ENCODE data around the gene SAMD11. TPM values are rescaled to one million over a fixed set of nuclear protein-coding genes. Genes with fewer than 3 reads are reported as not detected.
A peak's percentile ranks its signal among the peaks of the same experiment; 100 is the strongest.

The SAMD11 gene
- total and polyA plus RNA-seq, 5 donors from 2014 or later = 0.14 to 0.31 TPM; not detected in 3

GRCh38 chr1:938711-939489 lies 15.2 kb downstream of the SAMD11 start:
- DNase-seq = no peak
- H3K9me3 Mint-ChIP-seq = no peaks in the 10 kb centered on the region
- Histone ChIP-seq H3K9me3 (ENCODE audit: control insufficient read depth in 2 of 2, low read length in 2 of 2) (no peaks in the 10 kb centered on the region), H3K4me3 (ENCODE audit: low read depth, low read length) (no peak overlapping the region), H3K4me1 (ENCODE audit: control insufficient read depth, insufficient read depth, low read length, poor library complexity, severe bottlenecking) (peaks cover 27% of the 10 kb centered on the region), H3K27ac (ENCODE audit: insufficient read depth, low read length, poor library complexity, severe bottlenecking) (no peak overlapping the region), H3K36me3 (ENCODE audit: control insufficient read depth, insufficient read depth, low read length) (no peaks in the 10 kb centered on the region), H3K27me3 (ENCODE audit: control insufficient read depth, insufficient read depth, low read length) (no peaks in the 10 kb centered on the region)
- no peak overlapping the region for H3K27ac Mint-ChIP-seq
- H3K4me1 Mint-ChIP-seq = peaks cover 0 to 16% (median 0%) of the 10 kb centered on the region in 4 donors
- H3K27me3 Mint-ChIP-seq = peaks cover 31% of the 10 kb centered on the region
- H3K4me3 Mint-ChIP-seq = peak overlapping the region in 1 of 4 donors; percentile 16
- no peaks in the 10 kb centered on the region for H3K36me3 Mint-ChIP-seq
- ATAC-seq (ENCODE audit: low read depth in 2 of 2) = no peak

GRCh38 chr1:939511-940106 lies 15.9 kb downstream of the SAMD11 start:
- Histone ChIP-seq H3K4me3 (ENCODE audit: low read depth, low read length) (no peak overlapping the region), H3K4me1 (ENCODE audit: control insufficient read depth, insufficient read depth, low read length, poor library complexity, severe bottlenecking) (peaks cover 27% of the 10 kb centered on the region), H3K36me3 (ENCODE audit: control insufficient read depth, insufficient read depth, low read length) (no peaks in the 10 kb centered on the region), H3K27ac (ENCODE audit: insufficient read depth, low read length, poor library complexity, severe bottlenecking) (no peak overlapping the region), H3K9me3 (ENCODE audit: control insufficient read depth in 2 of 2, low read length in 2 of 2) (no peaks in the 10 kb centered on the region), H3K27me3 (ENCODE audit: control insufficient read depth, insufficient read depth, low read length) (no peaks in the 10 kb centered on the region)
- DNase-seq (no peak), ATAC-seq (ENCODE audit: low read depth in 2 of 2) (no peak)
- H3K9me3 Mint-ChIP-seq = no peaks in the 10 kb centered on the region
- no peak overlapping the region for H3K27ac Mint-ChIP-seq
- no peaks in the 10 kb centered on the region for H3K36me3 Mint-ChIP-seq
- peaks cover 0 to 16% (median 0%) of the 10 kb centered on the region in 4 donors for H3K4me1 Mint-ChIP-seq
- peak overlapping the region in 2 of 4 donors; percentile 16 to 54 for H3K4me3 Mint-ChIP-seq
- H3K27me3 Mint-ChIP-seq = peaks cover 31% of the 10 kb centered on the region

- Histone ChIP-seq H3K4me3 (ENCODE audit: low read depth, low read length) (no peak overlapping the region), H3K4me1 (ENCODE audit: control insufficient read depth, insufficient read depth, low read length, poor library complexity, severe bottlenecking) (peaks cover 27% of the 10 kb centered on the region), H3K36me3 (ENCODE audit: control insufficient read depth, insufficient read depth, low read length) (no peaks in the 10 kb centered on the region), H3K9me3 (ENCODE audit: control insufficient read depth in 2 of 2, low read length in 2 of 2) (no peaks in the 10 kb centered on the region), H3K27me3 (ENCODE audit: control insufficient read depth, insufficient read depth, low read length) (no peaks in the 10 kb centered on the region), H3K27ac (ENCODE audit: insufficient read depth, low read length, poor library complexity, severe bottlenecking) (no peak overlapping the region)
- H3K36me3 Mint-ChIP-seq = peaks cover 2% of the 10 kb centered on the region
- DNase-seq (peak in 1 of 3 donors; percentile 26), ATAC-seq (ENCODE audit: low read depth in 2 of 2) (peak in 1 of 2 donors; percentile 24)
- H3K27me3 Mint-ChIP-seq = peaks cover 26% of the 10 kb centered on the region
- peak overlapping the region; percentile 66 to 84 (median 74) for H3K4me3 Mint-ChIP-seq
- H3K27ac Mint-ChIP-seq = no peak overlapping the region
- no peaks in the 10 kb centered on the region for H3K9me3 Mint-ChIP-seq
- H3K4me1 Mint-ChIP-seq = peaks cover 0 to 13% (median 0%) of the 10 kb centered on the region in 4 donors
Measured at GRCh38 chr1:940107-941014, 16.6 kb downstream of the SAMD11 start.

- no peak overlapping the region for H3K4me3 ChIP-seq (ENCODE audit: low read depth, low read length)
- H3K4me3 Mint-ChIP-seq = peak overlapping the region; percentile 70 to 84 (median 76)
- no peaks in the 10 kb centered on the region for H3K9me3 Mint-ChIP-seq
- no peaks in the 10 kb centered on the region for H3K9me3 ChIP-seq (ENCODE audit: control insufficient read depth in 2 of 2, low read length in 2 of 2)
- no peak for DNase-seq
- peaks cover 27% of the 10 kb centered on the region for H3K4me1 ChIP-seq (ENCODE audit: control insufficient read depth, insufficient read depth, low read length, poor library complexity, severe bottlenecking)
- H3K36me3 Mint-ChIP-seq = peaks cover 9% of the 10 kb centered on the region
- no peaks in the 10 kb centered on the region for H3K27me3 ChIP-seq (ENCODE audit: control insufficient read depth, insufficient read depth, low read length)
- H3K4me1 Mint-ChIP-seq = peaks cover 0 to 13% (median 0%) of the 10 kb centered on the region in 4 donors
- no peak for ATAC-seq (ENCODE audit: low read depth in 2 of 2)
- no peak overlapping the region for H3K27ac Mint-ChIP-seq
- H3K27me3 Mint-ChIP-seq = peaks cover 26% of the 10 kb centered on the region
- H3K27ac ChIP-seq (ENCODE audit: insufficient read depth, low read length, poor library complexity, severe bottlenecking) = no peak overlapping the region
- H3K36me3 ChIP-seq (ENCODE audit: control insufficient read depth, insufficient read depth, low read length) = no peaks in the 10 kb centered on the region
Measured at GRCh38 chr1:941015-941587, 17.4 kb downstream of the SAMD11 start.

GRCh38 chr1:941588-942383 lies 18.1 kb downstream of the SAMD11 start:
- no peak overlapping the region for H3K27ac Mint-ChIP-seq
- no peak overlapping the region for H3K4me3 ChIP-seq (ENCODE audit: low read depth, low read length)
- peak overlapping the region; percentile 70 to 84 (median 76) for H3K4me3 Mint-ChIP-seq
- no peaks in the 10 kb centered on the region for H3K36me3 ChIP-seq (ENCODE audit: control insufficient read depth, insufficient read depth, low read length)
- peaks cover 26% of the 10 kb centered on the region for H3K27me3 Mint-ChIP-seq
- DNase-seq (peak in 1 of 3 donors; percentile 12), ATAC-seq (ENCODE audit: low read depth in 2 of 2) (no peak)
- H3K4me1 ChIP-seq (ENCODE audit: control insufficient read depth, insufficient read depth, low read length, poor library complexity, severe bottlenecking) = peaks cover 27% of the 10 kb centered on the region
- H3K9me3 Mint-ChIP-seq = no peaks in the 10 kb centered on the region
- no peaks in the 10 kb centered on the region for H3K27me3 ChIP-seq (ENCODE audit: control insufficient read depth, insufficient read depth, low read length)
- peaks cover 9% of the 10 kb centered on the region for H3K36me3 Mint-ChIP-seq
- no peak overlapping the region for H3K27ac ChIP-seq (ENCODE audit: insufficient read depth, low read length, poor library complexity, severe bottlenecking)
- H3K9me3 ChIP-seq (ENCODE audit: control insufficient read depth in 2 of 2, low read length in 2 of 2) = no peaks in the 10 kb centered on the region
- peaks cover 0 to 13% (median 0%) of the 10 kb centered on the region in 4 donors for H3K4me1 Mint-ChIP-seq

- Mint-ChIP-seq H3K36me3 (peaks cover 15% of the 10 kb centered on the region), H3K4me1 (peaks cover 0 to 13% (median 0%) of the 10 kb centered on the region in 4 donors), H3K27me3 (peaks cover 26% of the 10 kb centered on the region), H3K9me3 (no peaks in the 10 kb centered on the region), H3K4me3 (no peak overlapping the region), H3K27ac (no peak overlapping the region)
- H3K4me3 ChIP-seq (ENCODE audit: low read depth, low read length) = no peak overlapping the region
- H3K27ac ChIP-seq (ENCODE audit: insufficient read depth, low read length, poor library complexity, severe bottlenecking) = no peak overlapping the region
- peaks cover 27% of the 10 kb centered on the region for H3K4me1 ChIP-seq (ENCODE audit: control insufficient read depth, insufficient read depth, low read length, poor library complexity, severe bottlenecking)
- ATAC-seq (ENCODE audit: low read depth in 2 of 2) (no peak), DNase-seq (no peak)
- no peaks in the 10 kb centered on the region for H3K9me3 ChIP-seq (ENCODE audit: control insufficient read depth in 2 of 2, low read length in 2 of 2)
- peaks cover 5% of the 10 kb centered on the region for H3K36me3 ChIP-seq (ENCODE audit: control insufficient read depth, insufficient read depth, low read length)
- no peaks in the 10 kb centered on the region for H3K27me3 ChIP-seq (ENCODE audit: control insufficient read depth, insufficient read depth, low read length)
Measured at GRCh38 chr1:942411-942821, 18.7 kb downstream of the SAMD11 start.
